Panc1 (cell line): Measurements from ENCODE around the gene RABGAP1L. TPM values are rescaled to one million over a fixed set of nuclear protein-coding genes. Genes with fewer than 3 reads are reported as not detected.
"Not testable (repeated sequence)": the region's sequence is repeated elsewhere in the genome, so short reads cannot be mapped to it uniquely, and the experiment has no call there.

Source experiments
- ATAC-seq: fragments of 200-7000 bp; cut with Tn5 transposase; 2 replicates; pipeline ENCODE4 v1.9.1; 2020; ENCODE audit warnings: mild to moderate bottlenecking, moderate library complexity
- BruUV-seq: library from RNA; stranded (reverse); fragments of 400-500 nt; replicated peaks from 2 replicates; lab custom pipeline; 2021; lab: Mats Ljungman, UMichigan
- CTCF ChIA-PET: fragments of 300-600 bp; sonication (Branson Sonifier 250); formaldehyde crosslinking; loops from one replicate; lab custom pipeline; 2022; ENCODE audit warnings: antibody characterized with exemption; lab: Charles Lee
- POLR2A ChIA-PET: fragments of 300-600 bp; sonication (Branson Sonifier 250); formaldehyde crosslinking; loops from one replicate; lab custom pipeline; 2022; ENCODE audit warnings: antibody characterized with exemption; lab: Charles Lee
- DNase-seq: peaks from one replicate; pipeline ENCODE4 v3.0.0-alpha.2; 2010; ENCODE audit warnings: low read depth, low spot score
- H3K27ac ChIP-seq: 2 replicates; pipeline ENCODE4 v1.5.1; 2011; ENCODE audit warnings: mild to moderate bottlenecking, low read length, inconsistent platforms
- H3K27me3 ChIP-seq: fragments of 200-500 bp; sonication (Bioruptor generic); 2 replicates; pipeline ENCODE4 v1.6.0; 2014; ENCODE audit warnings: low read length, inconsistent platforms; ENCODE audit not compliant: control insufficient read depth, insufficient read depth
- H3K36me3 ChIP-seq: fragments of 200-500 bp; sonication (Bioruptor generic); 2 replicates; pipeline ENCODE4 v1.5.1; 2014; ENCODE audit warnings: inconsistent platforms, mild to moderate bottlenecking, low read length, moderate library complexity; ENCODE audit not compliant: control insufficient read depth, insufficient read depth
- H3K4me1 ChIP-seq: 2 replicates; pipeline ENCODE4 v1.5.1; 2011; ENCODE audit warnings: inconsistent platforms, mild to moderate bottlenecking, low read length, moderate library complexity; ENCODE audit not compliant: control insufficient read depth, insufficient read depth
- H3K4me3 ChIP-seq, 2 experiments: 2 replicates each; pipeline ENCODE4 v1.5.1; 2011 to 2012; ENCODE audit warnings: low read depth in 2 of 2, low read length in 2 of 2, mild to moderate bottlenecking in 2 of 2, inconsistent platforms in 1 of 2, moderate library complexity in 1 of 2
- H3K9me3 ChIP-seq: fragments of 200-500 bp; sonication (Bioruptor generic); 2 replicates; pipeline ENCODE4 v1.5.1; 2014; ENCODE audit warnings: low read depth, mild to moderate bottlenecking, inconsistent platforms, low read length, moderate library complexity; ENCODE audit not compliant: control insufficient read depth, insufficient read depth
- POLR2AphosphoS5 ChIP-seq: IDR thresholded peaks from 2 replicates; pipeline ENCODE4 v1.6.1; 2012; ENCODE audit warnings: mild to moderate bottlenecking, low read depth, low read length, moderate library complexity
- REST ChIP-seq, 2 experiments: IDR thresholded peaks; 2 replicates each; pipeline ENCODE4 v1.6.1; 2011 to 2012; ENCODE audit warnings: low read depth in 2 of 2, control low read depth in 1 of 2, low read length in 1 of 2, mild to moderate bottlenecking in 1 of 2, moderate library complexity in 1 of 2; ENCODE audit not compliant: insufficient read depth in 1 of 2
- SIN3A ChIP-seq: IDR thresholded peaks from 2 replicates; pipeline ENCODE4 v1.6.1; 2012; ENCODE audit warnings: low read depth, mild to moderate bottlenecking, low read length, moderate library complexity, borderline replicate concordance; ENCODE audit not compliant: insufficient read depth
- TCF7L2 ChIP-seq: IDR thresholded peaks from 2 replicates; pipeline ENCODE4 v1.6.1; 2011; ENCODE audit warnings: mild to moderate bottlenecking, low read depth, low read length, inconsistent platforms
- in situ Hi-C: cut with HindIII; loops from 2 replicates; pipeline ENCODE4 v1.10.0; 2016; ENCODE audit warnings: low sequenced_read_pairs, low pct_unique_long_range_greater_than_20kb
- intact Hi-C: fragments of 100-400 bp; cut with micrococcal nuclease; formaldehyde crosslinking; loops from one replicate; pipeline ENCODE4 v1.10.0; 2022; ENCODE audit not compliant: unreplicated experiment
- total RNA-seq: library from RNA; stranded (reverse); gene quantifications from one replicate; pipeline ENCODE4 v1.2.1, GENCODE V29; 2021; ENCODE audit not compliant: unreplicated experiment
- TF ChIP-seq, protein P1 (sequence below): fragments of 450-650 bp; IDR thresholded peaks from 2 replicates; pipeline ENCODE4 v1.5.1; 2017; ENCODE audit warnings: mild to moderate bottlenecking

The RABGAP1L gene
- total RNA-seq, 1 experiment from 2014 or later: 37.0 TPM

DNA sequence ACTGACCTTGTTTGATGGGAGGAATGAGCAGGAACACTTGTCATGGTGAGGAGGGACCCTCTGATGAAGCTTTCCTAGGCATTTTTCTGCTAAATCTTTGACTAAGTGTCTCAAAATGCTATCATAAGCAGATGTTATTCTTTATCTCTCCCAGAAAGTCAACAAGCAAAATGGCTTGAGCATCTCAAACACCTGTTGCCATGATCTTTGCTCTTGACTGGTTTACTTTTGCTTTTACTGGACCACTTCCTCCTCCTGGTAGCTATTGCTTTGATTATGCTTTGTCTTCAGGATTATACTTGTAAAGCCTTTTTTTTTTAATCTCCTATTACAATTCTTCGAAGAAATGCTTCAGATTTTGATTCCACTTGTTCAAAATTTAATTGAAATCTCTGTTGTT is 445.9 kb downstream of the RABGAP1L start:
- no peaks in the 10 kb centered on the region for H3K4me1 ChIP-seq
- DNase-seq (no peak), ATAC-seq (no peak)
- H3K4me3 ChIP-seq: no peak overlapping the region
- no peak overlapping the region for H3K27ac ChIP-seq
- no peaks in the 10 kb centered on the region for H3K27me3 ChIP-seq
- TF ChIP-seq REST (IDR thresholded peaks at IDR 0.05; ENCODE audit: insufficient read depth in 1 of 2, low read depth in 2 of 2, low read length in 1 of 2) (no peak), TCF7L2 (no peak), SIN3A (no peak), POLR2AphosphoS5 (no peak)
- TF ChIP-seq, protein P1, sequence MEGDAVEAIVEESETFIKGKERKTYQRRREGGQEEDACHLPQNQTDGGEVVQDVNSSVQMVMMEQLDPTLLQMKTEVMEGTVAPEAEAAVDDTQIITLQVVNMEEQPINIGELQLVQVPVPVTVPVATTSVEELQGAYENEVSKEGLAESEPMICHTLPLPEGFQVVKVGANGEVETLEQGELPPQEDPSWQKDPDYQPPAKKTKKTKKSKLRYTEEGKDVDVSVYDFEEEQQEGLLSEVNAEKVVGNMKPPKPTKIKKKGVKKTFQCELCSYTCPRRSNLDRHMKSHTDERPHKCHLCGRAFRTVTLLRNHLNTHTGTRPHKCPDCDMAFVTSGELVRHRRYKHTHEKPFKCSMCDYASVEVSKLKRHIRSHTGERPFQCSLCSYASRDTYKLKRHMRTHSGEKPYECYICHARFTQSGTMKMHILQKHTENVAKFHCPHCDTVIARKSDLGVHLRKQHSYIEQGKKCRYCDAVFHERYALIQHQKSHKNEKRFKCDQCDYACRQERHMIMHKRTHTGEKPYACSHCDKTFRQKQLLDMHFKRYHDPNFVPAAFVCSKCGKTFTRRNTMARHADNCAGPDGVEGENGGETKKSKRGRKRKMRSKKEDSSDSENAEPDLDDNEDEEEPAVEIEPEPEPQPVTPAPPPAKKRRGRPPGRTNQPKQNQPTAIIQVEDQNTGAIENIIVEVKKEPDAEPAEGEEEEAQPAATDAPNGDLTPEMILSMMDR: no peak
- ChIA-PET CTCF (no interaction called here), POLR2A (no interaction called here)
- H3K36me3 ChIP-seq: no peaks in the 10 kb centered on the region
- in situ Hi-C loops (no loop called here), intact Hi-C loops (no loop called here)
- BruUV-seq: no TSS peak
- H3K9me3 ChIP-seq: no peaks in the 10 kb centered on the region

DNA sequence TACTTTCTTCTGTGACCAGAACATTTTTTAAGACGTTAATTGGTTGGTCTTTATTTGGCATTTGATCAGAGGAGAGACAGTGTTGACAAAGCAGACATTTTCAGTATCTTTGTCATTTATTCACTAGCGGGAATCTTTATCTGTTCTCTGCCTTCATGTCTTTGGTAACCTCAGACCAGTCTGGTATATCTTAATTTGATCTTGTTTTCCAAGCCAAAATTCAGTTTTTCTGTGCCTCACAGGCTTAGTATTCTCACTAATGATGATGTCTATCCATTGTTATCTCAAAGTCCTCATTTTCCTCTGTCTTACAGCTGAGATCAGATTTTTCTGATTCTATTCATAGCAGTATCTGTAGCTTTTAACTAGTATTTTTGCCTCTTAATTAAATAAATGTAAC is 447.2 kb downstream of the RABGAP1L start:
- no peak for DNase-seq
- Histone ChIP-seq H3K4me1 (no peaks in the 10 kb centered on the region), H3K27me3 (no peaks in the 10 kb centered on the region), H3K36me3 (no peaks in the 10 kb centered on the region), H3K27ac (no peak overlapping the region), H3K4me3 (no peak overlapping the region), H3K9me3 (no peaks in the 10 kb centered on the region)
- in situ Hi-C loops (no loop called here), intact Hi-C loops (no loop called here)
- TF ChIP-seq REST (IDR thresholded peaks at IDR 0.05; ENCODE audit: insufficient read depth in 1 of 2, low read depth in 2 of 2, low read length in 1 of 2): no peak
- TF ChIP-seq, protein P1: no peak
- TF ChIP-seq TCF7L2: no peak
- TF ChIP-seq SIN3A: no peak
- TF ChIP-seq POLR2AphosphoS5: no peak
- CTCF ChIA-PET: no interaction called here
- ATAC-seq: no peak
- POLR2A ChIA-PET: no interaction called here
- BruUV-seq: no TSS peak

DNA sequence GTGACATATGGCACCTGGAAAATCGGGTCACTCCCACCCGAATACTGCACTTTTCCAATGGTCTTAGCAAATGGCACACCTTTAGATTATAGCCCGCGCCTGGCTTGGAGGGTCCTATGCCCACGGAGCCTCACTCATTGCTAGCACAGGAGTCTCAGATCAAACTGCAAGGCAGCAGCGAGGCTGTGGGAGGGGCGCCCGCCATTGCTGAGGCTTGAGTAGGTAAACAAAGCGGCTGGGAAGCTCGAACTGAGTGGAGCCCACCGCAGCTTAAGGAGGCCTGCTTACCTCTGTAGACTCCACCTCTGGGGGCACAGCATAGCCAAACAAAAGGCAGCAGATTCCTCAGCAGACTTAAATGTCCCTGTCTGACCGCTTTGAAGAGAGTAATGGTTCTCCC is 458.6 kb downstream of the RABGAP1L start:
- POLR2A ChIA-PET, intact Hi-C loops, ATAC-seq, H3K27me3 ChIP-seq, BruUV-seq, CTCF ChIA-PET, H3K36me3 ChIP-seq, H3K27ac ChIP-seq, H3K9me3 ChIP-seq, DNase-seq, in situ Hi-C loops, H3K4me3 ChIP-seq, H3K4me1 ChIP-seq: not testable (repeated sequence)
